ENCODE data around the gene TKFC.

The TKFC gene

GRCh38 chr11:61331651-61332050 lies 1.4 kb upstream of the TKFC start:
- Mint-ChIP-seq H3K9me3 (no peaks in the 10 kb centered on the region), H3K27ac (ENCODE audit: low read depth) (peak overlapping the region; percentile 92)
- ATAC-seq (replicated peaks; ENCODE audit: extremely low read depth, poor library complexity, severe bottlenecking): no peak

GRCh38 chr11:61332281-61332796 lies 689 bp upstream of the TKFC start:
- DNase-seq (ENCODE audit: low spot score in 2 of 2) (no peak), ATAC-seq (replicated peaks; ENCODE audit: extremely low read depth, poor library complexity, severe bottlenecking) (peak; percentile 1)
- H3K4me3 Mint-ChIP-seq: peak overlapping the region; percentile 92
- H3K36me3 Mint-ChIP-seq (ENCODE audit: insufficient read depth): peaks cover 43% of the 10 kb centered on the region
- H3K4me1 Mint-ChIP-seq: peaks cover 48% of the 10 kb centered on the region
- H3K9me3 Mint-ChIP-seq: no peaks in the 10 kb centered on the region
- H3K27ac Mint-ChIP-seq (ENCODE audit: low read depth): peak overlapping the region; percentile 92
- no peaks in the 10 kb centered on the region for H3K27me3 Mint-ChIP-seq

More at GRCh38 chr11:61331651-61332050, 1.4 kb upstream of the TKFC start:
- no peak for DNase-seq (ENCODE audit: low spot score in 2 of 2)
- no peaks in the 10 kb centered on the region for H3K27me3 Mint-ChIP-seq
- peaks cover 42% of the 10 kb centered on the region for H3K4me1 Mint-ChIP-seq
- peak overlapping the region; percentile 92 for H3K4me3 Mint-ChIP-seq
- H3K36me3 Mint-ChIP-seq (ENCODE audit: insufficient read depth): peaks cover 48% of the 10 kb centered on the region

- H3K9me3 Mint-ChIP-seq: no peaks in the 10 kb centered on the region
- H3K4me3 Mint-ChIP-seq: peak overlapping the region; percentile 92
- ATAC-seq (replicated peaks; ENCODE audit: extremely low read depth, poor library complexity, severe bottlenecking) (no peak), DNase-seq (ENCODE audit: low spot score in 2 of 2) (peak in 1 of 2 donors; percentile 24)
- peaks cover 34% of the 10 kb centered on the region for H3K36me3 Mint-ChIP-seq (ENCODE audit: insufficient read depth)
- peak overlapping the region; percentile 92 for H3K27ac Mint-ChIP-seq (ENCODE audit: low read depth)
- H3K4me1 Mint-ChIP-seq: peaks cover 47% of the 10 kb centered on the region
- H3K27me3 Mint-ChIP-seq: no peaks in the 10 kb centered on the region
Observed at GRCh38 chr11:61333550-61334433, 764 bp downstream of the TKFC start.

GRCh38 chr11:61334434-61335354 lies 1.7 kb downstream of the TKFC start:
- peaks cover 41% of the 10 kb centered on the region for H3K4me1 Mint-ChIP-seq
- ATAC-seq (replicated peaks; ENCODE audit: extremely low read depth, poor library complexity, severe bottlenecking): no peak
- H3K4me3 Mint-ChIP-seq: peak overlapping the region; percentile 92
- H3K27me3 Mint-ChIP-seq: no peaks in the 10 kb centered on the region
- no peak for DNase-seq (ENCODE audit: low spot score in 2 of 2)
- H3K27ac Mint-ChIP-seq (ENCODE audit: low read depth): no peak overlapping the region
- no peaks in the 10 kb centered on the region for H3K9me3 Mint-ChIP-seq
- H3K36me3 Mint-ChIP-seq (ENCODE audit: insufficient read depth): peaks cover 25% of the 10 kb centered on the region

- no peak overlapping the region for H3K4me3 Mint-ChIP-seq
- DNase-seq (ENCODE audit: low spot score in 2 of 2) (no peak), ATAC-seq (replicated peaks; ENCODE audit: extremely low read depth, poor library complexity, severe bottlenecking) (no peak)
- no peaks in the 10 kb centered on the region for H3K9me3 Mint-ChIP-seq
- H3K4me1 Mint-ChIP-seq: peaks cover 36% of the 10 kb centered on the region
- peaks cover 22% of the 10 kb centered on the region for H3K36me3 Mint-ChIP-seq (ENCODE audit: insufficient read depth)
- no peaks in the 10 kb centered on the region for H3K27me3 Mint-ChIP-seq
- no peak overlapping the region for H3K27ac Mint-ChIP-seq (ENCODE audit: low read depth)
Observed at GRCh38 chr11:61335355-61335710, 2.3 kb downstream of the TKFC start.

- DNase-seq (ENCODE audit: low spot score in 2 of 2) (peak; percentile 71 to 73), ATAC-seq (replicated peaks; ENCODE audit: extremely low read depth, poor library complexity, severe bottlenecking) (peak; percentile 45)
- Mint-ChIP-seq H3K27me3 (no peaks in the 10 kb centered on the region), H3K36me3 (ENCODE audit: insufficient read depth) (peaks cover 18% of the 10 kb centered on the region), H3K9me3 (no peaks in the 10 kb centered on the region), H3K27ac (ENCODE audit: low read depth) (peak overlapping the region; percentile 32), H3K4me1 (peaks cover 29% of the 10 kb centered on the region), H3K4me3 (no peak overlapping the region)
Observed at GRCh38 chr11:61336171-61336935, 3.3 kb downstream of the TKFC start.

GRCh38 chr11:61337706-61338470 lies 4.9 kb downstream of the TKFC start:
- Mint-ChIP-seq H3K4me1 (peaks cover 14% of the 10 kb centered on the region), H3K4me3 (no peak overlapping the region), H3K9me3 (no peaks in the 10 kb centered on the region), H3K36me3 (ENCODE audit: insufficient read depth) (peaks cover 15% of the 10 kb centered on the region), H3K27me3 (no peaks in the 10 kb centered on the region), H3K27ac (ENCODE audit: low read depth) (peak overlapping the region; percentile 52)
- no peak for DNase-seq (ENCODE audit: low spot score in 2 of 2)
- ATAC-seq (replicated peaks; ENCODE audit: extremely low read depth, poor library complexity, severe bottlenecking): no peak

GRCh38 chr11:61338783-61339489 lies 5.9 kb downstream of the TKFC start:
- H3K27me3 Mint-ChIP-seq: no peaks in the 10 kb centered on the region
- ATAC-seq (replicated peaks; ENCODE audit: extremely low read depth, poor library complexity, severe bottlenecking): no peak
- H3K4me3 Mint-ChIP-seq: no peak overlapping the region
- H3K27ac Mint-ChIP-seq (ENCODE audit: low read depth): peak overlapping the region; percentile 52
- no peak for DNase-seq (ENCODE audit: low spot score in 2 of 2)
- peaks cover 5% of the 10 kb centered on the region for H3K36me3 Mint-ChIP-seq (ENCODE audit: insufficient read depth)
- no peaks in the 10 kb centered on the region for H3K9me3 Mint-ChIP-seq
- H3K4me1 Mint-ChIP-seq: peaks cover 6% of the 10 kb centered on the region

GRCh38 chr11:61339490-61339878 lies 6.5 kb downstream of the TKFC start:
- Mint-ChIP-seq H3K4me1 (peaks cover 6% of the 10 kb centered on the region), H3K36me3 (ENCODE audit: insufficient read depth) (peaks cover 5% of the 10 kb centered on the region), H3K9me3 (no peaks in the 10 kb centered on the region), H3K4me3 (no peak overlapping the region), H3K27me3 (no peaks in the 10 kb centered on the region), H3K27ac (ENCODE audit: low read depth) (no peak overlapping the region)
- no peak for ATAC-seq (replicated peaks; ENCODE audit: extremely low read depth, poor library complexity, severe bottlenecking)
- no peak for DNase-seq (ENCODE audit: low spot score in 2 of 2)

GRCh38 chr11:61340979-61341378 lies 8.0 kb downstream of the TKFC start:
- H3K27ac Mint-ChIP-seq (ENCODE audit: low read depth): no peak overlapping the region
- H3K4me3 Mint-ChIP-seq: no peak overlapping the region
- no peaks in the 10 kb centered on the region for H3K9me3 Mint-ChIP-seq
- H3K4me1 Mint-ChIP-seq: peaks cover 6% of the 10 kb centered on the region
- ATAC-seq (replicated peaks; ENCODE audit: extremely low read depth, poor library complexity, severe bottlenecking): no peak
- DNase-seq (ENCODE audit: low spot score in 2 of 2): no peak
- H3K36me3 Mint-ChIP-seq (ENCODE audit: insufficient read depth): peaks cover 5% of the 10 kb centered on the region
- no peaks in the 10 kb centered on the region for H3K27me3 Mint-ChIP-seq

GRCh38 chr11:61341706-61342105 lies 8.7 kb downstream of the TKFC start:
- peaks cover 5% of the 10 kb centered on the region for H3K36me3 Mint-ChIP-seq (ENCODE audit: insufficient read depth)
- H3K4me3 Mint-ChIP-seq: no peak overlapping the region
- H3K9me3 Mint-ChIP-seq: no peaks in the 10 kb centered on the region
- ATAC-seq (replicated peaks; ENCODE audit: extremely low read depth, poor library complexity, severe bottlenecking): no peak
- no peak for DNase-seq (ENCODE audit: low spot score in 2 of 2)
- no peaks in the 10 kb centered on the region for H3K27me3 Mint-ChIP-seq
- H3K4me1 Mint-ChIP-seq: peaks cover 5% of the 10 kb centered on the region
- no peak overlapping the region for H3K27ac Mint-ChIP-seq (ENCODE audit: low read depth)

Measured in central memory CD8-positive, alpha-beta T cell (primary cell).